Measurements from ENCODE around the gene RNF126.

The RNF126 gene

GRCh38 chr19:640606-641189 is 22.3 kb downstream of the RNF126 start:
- no peak for DNase-seq (ENCODE audit: low read depth)
- TF ChIP-seq, protein P1, sequence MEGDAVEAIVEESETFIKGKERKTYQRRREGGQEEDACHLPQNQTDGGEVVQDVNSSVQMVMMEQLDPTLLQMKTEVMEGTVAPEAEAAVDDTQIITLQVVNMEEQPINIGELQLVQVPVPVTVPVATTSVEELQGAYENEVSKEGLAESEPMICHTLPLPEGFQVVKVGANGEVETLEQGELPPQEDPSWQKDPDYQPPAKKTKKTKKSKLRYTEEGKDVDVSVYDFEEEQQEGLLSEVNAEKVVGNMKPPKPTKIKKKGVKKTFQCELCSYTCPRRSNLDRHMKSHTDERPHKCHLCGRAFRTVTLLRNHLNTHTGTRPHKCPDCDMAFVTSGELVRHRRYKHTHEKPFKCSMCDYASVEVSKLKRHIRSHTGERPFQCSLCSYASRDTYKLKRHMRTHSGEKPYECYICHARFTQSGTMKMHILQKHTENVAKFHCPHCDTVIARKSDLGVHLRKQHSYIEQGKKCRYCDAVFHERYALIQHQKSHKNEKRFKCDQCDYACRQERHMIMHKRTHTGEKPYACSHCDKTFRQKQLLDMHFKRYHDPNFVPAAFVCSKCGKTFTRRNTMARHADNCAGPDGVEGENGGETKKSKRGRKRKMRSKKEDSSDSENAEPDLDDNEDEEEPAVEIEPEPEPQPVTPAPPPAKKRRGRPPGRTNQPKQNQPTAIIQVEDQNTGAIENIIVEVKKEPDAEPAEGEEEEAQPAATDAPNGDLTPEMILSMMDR (IDR thresholded peaks at IDR 0.05; ENCODE audit: low read depth, low read length, missing control alignments), result no peak
- in situ Hi-C loops (cut with HindIII; ENCODE audit: low sequenced_read_pairs), result no loop called here
- no peak overlapping the region for H3K4me3 ChIP-seq (ENCODE audit: low read depth, low read length)

- no peak for DNase-seq (ENCODE audit: low read depth)
- TF ChIP-seq, protein P1 (IDR thresholded peaks at IDR 0.05; ENCODE audit: low read depth, low read length, missing control alignments), result no peak
- peak overlapping the region; percentile 23 for H3K4me3 ChIP-seq (ENCODE audit: low read depth, low read length)
- in situ Hi-C loops (cut with HindIII; ENCODE audit: low sequenced_read_pairs), result no loop called here
These were observed 22.9 kb downstream of the RNF126 start for GRCh38 chr19:640161-640558.

GRCh38 chr19:639253-640160 is 23.5 kb downstream of the RNF126 start, which contains the start of gene FGF22:
TSS of gene FGF22 (plus strand) at chr19:639879. CDS start at chr19:639926, 47 bp downstream.
- in situ Hi-C loops (cut with HindIII; ENCODE audit: low sequenced_read_pairs), result no loop called here
- TF ChIP-seq, protein P1 (IDR thresholded peaks at IDR 0.05; ENCODE audit: low read depth, low read length, missing control alignments), result no peak
- peak; percentile 38 for DNase-seq (ENCODE audit: low read depth)
- peak within 1 kb of the TSS; percentile 44 for H3K4me3 ChIP-seq (ENCODE audit: low read depth, low read length)

- in situ Hi-C loops (cut with HindIII; ENCODE audit: low sequenced_read_pairs), result no loop called here
- TF ChIP-seq, protein P1 (IDR thresholded peaks at IDR 0.05; ENCODE audit: low read depth, low read length, missing control alignments), result no peak
- H3K4me3 ChIP-seq (ENCODE audit: low read depth, low read length), result peak overlapping the region; percentile 44
- DNase-seq (ENCODE audit: low read depth), result no peak
These were observed 24.1 kb downstream of the RNF126 start for GRCh38 chr19:638906-639252.

- in situ Hi-C loops (cut with HindIII; ENCODE audit: low sequenced_read_pairs), result no loop called here
- H3K4me3 ChIP-seq (ENCODE audit: low read depth, low read length), result no peak overlapping the region
- TF ChIP-seq, protein P1 (IDR thresholded peaks at IDR 0.05; ENCODE audit: low read depth, low read length, missing control alignments), result no peak
These were observed 27.9 kb downstream of the RNF126 start for GRCh38 chr19:634975-635652.

GRCh38 chr19:633786-634639 is 29.0 kb downstream of the RNF126 start:
- TF ChIP-seq, protein P1 (IDR thresholded peaks at IDR 0.05; ENCODE audit: low read depth, low read length, missing control alignments), result no peak
- DNase-seq (ENCODE audit: low read depth), result no peak
- in situ Hi-C loops (cut with HindIII; ENCODE audit: low sequenced_read_pairs), result no loop called here

More at GRCh38 chr19:634975-635652, 27.9 kb downstream of the RNF126 start:
- DNase-seq (ENCODE audit: low read depth), result no peak

More at GRCh38 chr19:633786-634639, 29.0 kb downstream of the RNF126 start:
- peak overlapping the region; percentile 89 for H3K4me3 ChIP-seq (ENCODE audit: low read depth, low read length)

All from astrocyte of the cerebellum (primary cell).